ENCODE measurements around the gene GJC1. TPM values are rescaled to one million over a fixed set of nuclear protein-coding genes. Genes with fewer than 3 reads are reported as not detected.
A peak's percentile ranks its signal among the peaks of the same experiment; 100 is the strongest.

GJC1 gene
- total RNA-seq, 1 donor from 2014 or later = 0.53 TPM

GRCh38 chr17:44774271-44775135 lies 55.6 kb downstream of the GJC1 start:
- peaks cover 4% of the 10 kb centered on the region for H3K27me3 ChIP-seq (ENCODE audit: control insufficient read depth, insufficient read depth, low read length)
- H3K4me3 ChIP-seq (ENCODE audit: low read depth, low read length) = peak overlapping the region; percentile 59
- no peaks in the 10 kb centered on the region for H3K36me3 ChIP-seq (ENCODE audit: control insufficient read depth, insufficient read depth, low read length)
- DNase-seq (ENCODE audit: low read depth) = peak; percentile 57
- peak; percentile 75 for FAIRE-seq
- peak; percentile 99 for TF ChIP-seq CTCF (IDR thresholded peaks at IDR 0.05; ENCODE audit: insufficient read depth, low read length, severe bottlenecking)

- Histone ChIP-seq H3K27me3 (ENCODE audit: control insufficient read depth, insufficient read depth, low read length) (peaks cover 7% of the 10 kb centered on the region), H3K36me3 (ENCODE audit: control insufficient read depth, insufficient read depth, low read length) (no peaks in the 10 kb centered on the region), H3K4me3 (ENCODE audit: low read depth, low read length) (no peak overlapping the region)
- FAIRE-seq = no peak
- no peak for TF ChIP-seq CTCF (IDR thresholded peaks at IDR 0.05; ENCODE audit: insufficient read depth, low read length, severe bottlenecking)
- DNase-seq (ENCODE audit: low read depth) = no peak
These were observed 56.9 kb downstream of the GJC1 start for GRCh38 chr17:44773140-44773539.

- Histone ChIP-seq H3K4me3 (ENCODE audit: low read depth, low read length) (no peak overlapping the region), H3K36me3 (ENCODE audit: control insufficient read depth, insufficient read depth, low read length) (no peaks in the 10 kb centered on the region), H3K27me3 (ENCODE audit: control insufficient read depth, insufficient read depth, low read length) (peaks cover 7% of the 10 kb centered on the region)
- TF ChIP-seq CTCF (IDR thresholded peaks at IDR 0.05; ENCODE audit: insufficient read depth, low read length, severe bottlenecking) = no peak
- no peak for DNase-seq (ENCODE audit: low read depth)
- FAIRE-seq = no peak
These were observed 57.6 kb downstream of the GJC1 start for GRCh38 chr17:44772308-44773045.

- Histone ChIP-seq H3K27me3 (ENCODE audit: control insufficient read depth, insufficient read depth, low read length) (peaks cover 14% of the 10 kb centered on the region), H3K4me3 (ENCODE audit: low read depth, low read length) (no peak overlapping the region), H3K36me3 (ENCODE audit: control insufficient read depth, insufficient read depth, low read length) (no peaks in the 10 kb centered on the region)
- FAIRE-seq (no peak), DNase-seq (ENCODE audit: low read depth) (no peak)
- no peak for TF ChIP-seq CTCF (IDR thresholded peaks at IDR 0.05; ENCODE audit: insufficient read depth, low read length, severe bottlenecking)
These were observed 59.7 kb downstream of the GJC1 start for GRCh38 chr17:44770166-44770925.

GRCh38 chr17:44769647-44770084 lies 60.4 kb downstream of the GJC1 start:
- H3K36me3 ChIP-seq (ENCODE audit: control insufficient read depth, insufficient read depth, low read length) = no peaks in the 10 kb centered on the region
- TF ChIP-seq CTCF (IDR thresholded peaks at IDR 0.05; ENCODE audit: insufficient read depth, low read length, severe bottlenecking) = no peak
- FAIRE-seq (no peak), DNase-seq (ENCODE audit: low read depth) (no peak)
- no peak overlapping the region for H3K4me3 ChIP-seq (ENCODE audit: low read depth, low read length)
- H3K27me3 ChIP-seq (ENCODE audit: control insufficient read depth, insufficient read depth, low read length) = peaks cover 14% of the 10 kb centered on the region

Data from bronchial epithelial cell (primary cell).